Activated CD4-positive, alpha-beta T cell treated with anti-CD3 and anti-CD28 coated beads for 36 hours (primary cell): ENCODE data around the gene CHPF2. TPM values are rescaled to one million over a fixed set of nuclear protein-coding genes. Genes with fewer than 3 reads are reported as not detected.
A peak's percentile ranks its signal among the peaks of the same experiment; 100 is the strongest.

Experiments used
- ATAC-seq: fragments of 200-7000 bp; cut with Tn5 transposase; one replicate; pipeline ENCODE4 v1.10.0; 2021; ENCODE audit warnings: mild to moderate bottlenecking, moderate library complexity
- CTCF ChIA-PET: fragments of 350-600 bp; sonication (Branson Sonifier 250); formaldehyde crosslinking; loops from one replicate; lab custom pipeline; 2021; ENCODE audit warnings: antibody characterized with exemption; lab: Charles Lee
- POLR2A ChIA-PET: fragments of 350-600 bp; sonication (Branson Sonifier 250); formaldehyde crosslinking; loops from one replicate; lab custom pipeline; 2021; ENCODE audit warnings: antibody characterized with exemption, inconsistent platforms; lab: Charles Lee
- DNase-seq: peaks from one replicate; pipeline ENCODE4 v3.0.0-alpha.2; 2020
- H3K27ac Mint-ChIP-seq: one replicate; pipeline ENCODE4 v1.8.0; 2021; ENCODE audit warnings: mixed read lengths
- H3K27me3 Mint-ChIP-seq: one replicate; pipeline ENCODE4 v1.8.0; 2021; ENCODE audit warnings: mixed read lengths
- H3K36me3 Mint-ChIP-seq: one replicate; pipeline ENCODE4 v1.8.0; 2021; ENCODE audit warnings: low read depth, mixed read lengths
- H3K4me1 Mint-ChIP-seq: one replicate; pipeline ENCODE4 v1.8.0; 2021; ENCODE audit warnings: mixed read lengths
- H3K4me3 Mint-ChIP-seq: one replicate; pipeline ENCODE4 v1.8.0; 2021; ENCODE audit warnings: mild to moderate bottlenecking, moderate library complexity, mixed read lengths
- H3K9me3 Mint-ChIP-seq: one replicate; pipeline ENCODE4 v1.8.0; 2021; ENCODE audit warnings: low read depth, mixed read lengths
- intact Hi-C, 2 experiments: fragments of 100-400 bp; cut with DNase I in 1 of 2; cut with micrococcal nuclease in 1 of 2; formaldehyde crosslinking; loops; one replicate each; pipeline versions ENCODE4 v1.14.2 to v1.15.1; 2022 to 2024; cut with DNase I, micrococcal nuclease
- total RNA-seq, 2 experiments: library from RNA; stranded (reverse); gene quantifications; one replicate each; pipeline ENCODE4 v1.2.3, GENCODE V29; 2021

The CHPF2 gene
- total RNA-seq, 2 experiments from 2014 or later: 20.7 to 27.3 TPM

- Mint-ChIP-seq H3K27me3 (no peaks in the 10 kb centered on the region), H3K9me3 (no peaks in the 10 kb centered on the region), H3K27ac (no peak overlapping the region), H3K36me3 (peaks cover 61% of the 10 kb centered on the region), H3K4me3 (no peak overlapping the region), H3K4me1 (peaks cover 30% of the 10 kb centered on the region)
- ATAC-seq: no peak
- ChIA-PET POLR2A (no interaction called here), CTCF (interaction anchor here (0.6 to 1.0 kb wide), 3 partner anchors 10 to 33 kb away, joined by 3 to 4 read pairs (median 3); no protein-coding TSS in a partner anchor)
- DNase-seq: no peak
- intact Hi-C loops: no loop called here
Measured at GRCh38 chr7:151223728-151224127, 8.6 kb upstream of the CHPF2 start.

GRCh38 chr7:151225948-151226510, 6.3 kb upstream of the CHPF2 start:
- POLR2A ChIA-PET: no interaction called here
- DNase-seq (no peak), ATAC-seq (no peak)
- H3K27ac Mint-ChIP-seq: peak overlapping the region; percentile 92
- CTCF ChIA-PET: interaction anchor here (0.6 to 7.1 kb wide), 5 partner anchors 10 to 138 kb away, joined by 3 to 49 read pairs (median 5); no protein-coding TSS in a partner anchor
- intact Hi-C loops: loop anchor here (2.0 to 5.0 kb wide), 5 partner anchors 19 to 1387 kb away; partner anchors contain the start of genes FASTK (in 1 of the 2), TMUB1 (in 1 of the 2) and ZNF862 (in 1 of the 2)
- H3K4me3 Mint-ChIP-seq: peak overlapping the region; percentile 92
- H3K9me3 Mint-ChIP-seq: no peaks in the 10 kb centered on the region
- peaks cover 30% of the 10 kb centered on the region for H3K4me1 Mint-ChIP-seq
- no peaks in the 10 kb centered on the region for H3K27me3 Mint-ChIP-seq
- H3K36me3 Mint-ChIP-seq: peaks cover 48% of the 10 kb centered on the region

- Mint-ChIP-seq H3K27me3 (no peaks in the 10 kb centered on the region), H3K4me3 (peak overlapping the region; percentile 92), H3K9me3 (no peaks in the 10 kb centered on the region), H3K36me3 (peaks cover 46% of the 10 kb centered on the region), H3K27ac (peak overlapping the region; percentile 92), H3K4me1 (peaks cover 35% of the 10 kb centered on the region)
- ATAC-seq: peak; percentile 4
- intact Hi-C loops: loop anchor here (2.0 to 5.0 kb wide), 5 partner anchors 18 to 1388 kb away; partner anchors contain the start of genes FASTK (in 1 of the 2), TMUB1 (in 1 of the 2) and ZNF862 (in 1 of the 2)
- CTCF ChIA-PET: interaction anchor here (0.6 to 7.1 kb wide), 6 partner anchors 10 to 137 kb away, joined by 3 to 49 read pairs (median 4); no protein-coding TSS in a partner anchor
- POLR2A ChIA-PET: interaction anchor here (1.0 kb wide), 1 partner anchor 406 kb away, joined by 3 read pairs; no protein-coding TSS in a partner anchor
- no peak for DNase-seq
Measured at GRCh38 chr7:151226560-151226874, 5.8 kb upstream of the CHPF2 start.

- peak within 1 kb of the TSS; percentile 92 for H3K4me3 Mint-ChIP-seq
- H3K36me3 Mint-ChIP-seq: peaks cover 44% of the 10 kb centered on the region
- POLR2A ChIA-PET: interaction anchor here (0.8 to 1.0 kb wide), 5 partner anchors 9 to 406 kb away, joined by 3 to 6 read pairs (median 3); partner anchors contain the start of gene NUB1
- no peaks in the 10 kb centered on the region for H3K9me3 Mint-ChIP-seq
- intact Hi-C loops: loop anchor here (1.0 to 5.0 kb wide), 13 partner anchors 17 to 1388 kb away; partner anchors contain the start of genes FASTK (in 2 of the 2), ABCB8 (in 1 of the 2), NUB1 (in 1 of the 2) and RHEB (in 1 of the 2)
- H3K27ac Mint-ChIP-seq: peak within 1 kb of the TSS; percentile 92
- no peaks in the 10 kb centered on the region for H3K27me3 Mint-ChIP-seq
- CTCF ChIA-PET: interaction anchor here (0.6 to 7.1 kb wide), 14 partner anchors 10 to 345 kb away, joined by 3 to 49 read pairs (median 3); partner anchors contain the start of gene ABCB8
- peaks cover 40% of the 10 kb centered on the region for H3K4me1 Mint-ChIP-seq
- ATAC-seq (peak; percentile 100), DNase-seq (peak; percentile 99)
Measured at GRCh38 chr7:151226875-151227782, 5.2 kb upstream of the CHPF2 start, which contains the start of gene ABCF2. Gene ABCF2, minus strand, starts transcription at chr7:151227205. Its CDS starts 747 bp downstream, at chr7:151226458.

- Mint-ChIP-seq H3K36me3 (peaks cover 39% of the 10 kb centered on the region), H3K4me3 (peak overlapping the region; percentile 92), H3K27ac (peak overlapping the region; percentile 92), H3K4me1 (peaks cover 43% of the 10 kb centered on the region), H3K27me3 (no peaks in the 10 kb centered on the region), H3K9me3 (no peaks in the 10 kb centered on the region)
- no peak for DNase-seq
- intact Hi-C loops: loop anchor here (5.0 kb wide), 2 partner anchors 146 to 216 kb away; partner anchors contain the start of genes FASTK (in 1 of the 2) and TMUB1 (in 1 of the 2)
- ChIA-PET CTCF (interaction anchor here (0.9 to 7.1 kb wide), 6 partner anchors 8 to 217 kb away, joined by 3 to 49 read pairs (median 4); no protein-coding TSS in a partner anchor), POLR2A (no interaction called here)
- ATAC-seq: no peak
Measured at GRCh38 chr7:151228024-151228866, 4.0 kb upstream of the CHPF2 start.

- intact Hi-C loops: loop anchor here (5.0 kb wide), 2 partner anchors 147 to 217 kb away; partner anchors contain the start of genes FASTK (in 1 of the 2) and TMUB1 (in 1 of the 2)
- Mint-ChIP-seq H3K4me1 (peaks cover 50% of the 10 kb centered on the region), H3K4me3 (no peak overlapping the region), H3K27ac (no peak overlapping the region), H3K27me3 (no peaks in the 10 kb centered on the region), H3K9me3 (no peaks in the 10 kb centered on the region), H3K36me3 (peaks cover 35% of the 10 kb centered on the region)
- CTCF ChIA-PET: interaction anchor here (7.1 kb wide), 1 partner anchor 15 kb away, joined by 49 read pairs; no protein-coding TSS in a partner anchor
- DNase-seq (no peak), ATAC-seq (no peak)
- POLR2A ChIA-PET: interaction anchor here (0.7 kb wide), 3 partner anchors 23 to 149 kb away, joined by 3 to 7 read pairs (median 3); partner anchors contain the start of gene FASTK
Measured at GRCh38 chr7:151229249-151229648, 3.0 kb upstream of the CHPF2 start.

GRCh38 chr7:151231080-151231479, 1.2 kb upstream of the CHPF2 start:
- CTCF ChIA-PET: interaction anchor here (7.1 kb wide), 1 partner anchor 13 kb away, joined by 49 read pairs; no protein-coding TSS in a partner anchor
- peak overlapping the region; percentile 98 for H3K4me3 Mint-ChIP-seq

GRCh38 chr7:151232917-151233701, 826 bp downstream of the CHPF2 start:
- peak overlapping the region; percentile 98 for H3K4me3 Mint-ChIP-seq
- peaks cover 26% of the 10 kb centered on the region for H3K36me3 Mint-ChIP-seq
- peaks cover 30% of the 10 kb centered on the region for H3K4me1 Mint-ChIP-seq
- intact Hi-C loops: loop anchor here in 1 of 2 experiments (1.0 to 2.0 kb wide), 5 partner anchors 11 to 400 kb away; partner anchors contain the start of genes FASTK and RHEB
- CTCF ChIA-PET: interaction anchor here (0.5 to 3.8 kb wide), 7 partner anchors 10 to 896 kb away, joined by 3 to 41 read pairs (median 4); no protein-coding TSS in a partner anchor
- POLR2A ChIA-PET: interaction anchor here (1.5 kb wide), 1 partner anchor 10 kb away, joined by 4 read pairs; no protein-coding TSS in a partner anchor
- H3K27ac Mint-ChIP-seq: peak overlapping the region; percentile 99
- no peaks in the 10 kb centered on the region for H3K27me3 Mint-ChIP-seq
- H3K9me3 Mint-ChIP-seq: no peaks in the 10 kb centered on the region
- ATAC-seq (peak; percentile 88), DNase-seq (peak; percentile 89)

More at GRCh38 chr7:151231080-151231479, 1.2 kb upstream of the CHPF2 start:
- Mint-ChIP-seq H3K36me3 (peaks cover 33% of the 10 kb centered on the region), H3K27ac (no peak overlapping the region), H3K4me1 (peaks cover 42% of the 10 kb centered on the region), H3K9me3 (no peaks in the 10 kb centered on the region), H3K27me3 (no peaks in the 10 kb centered on the region)
- POLR2A ChIA-PET: no interaction called here
- intact Hi-C loops: no loop called here
- DNase-seq (no peak), ATAC-seq (no peak)

GRCh38 chr7:151233804-151234203, 1.5 kb downstream of the CHPF2 start:
- Mint-ChIP-seq H3K27me3 (no peaks in the 10 kb centered on the region), H3K4me1 (peaks cover 27% of the 10 kb centered on the region), H3K9me3 (no peaks in the 10 kb centered on the region), H3K27ac (peak overlapping the region; percentile 99), H3K36me3 (peaks cover 28% of the 10 kb centered on the region), H3K4me3 (peak overlapping the region; percentile 98)
- ATAC-seq (no peak), DNase-seq (no peak)
- ChIA-PET POLR2A (interaction anchor here (1.5 kb wide), 1 partner anchor 9 kb away, joined by 4 read pairs; no protein-coding TSS in a partner anchor), CTCF (interaction anchor here (1.0 to 3.8 kb wide), 5 partner anchors 10 to 124 kb away, joined by 3 to 41 read pairs (median 6); no protein-coding TSS in a partner anchor)
- intact Hi-C loops: loop anchor here in 1 of 2 experiments (1.0 to 2.0 kb wide), 4 partner anchors 10 to 399 kb away; partner anchors contain the start of genes FASTK and RHEB
